Left ventricle myocardium inferior (tissue), 1 donor: Measurements from ENCODE around the gene ARFGEF2. TPM values are rescaled to one million over a fixed set of nuclear protein-coding genes. Genes with fewer than 3 reads are reported as not detected.
"Not testable (repeated sequence)": the region's sequence is repeated elsewhere in the genome, so short reads cannot be mapped to it uniquely, and the experiment has no call there.

Experiments used
- DNase-seq: peaks from one replicate; pipeline ENCODE4 v3.0.0-alpha.2; 2020
- H3K27ac ChIP-seq: fragments of 200-600 bp; replicated peaks from 2 replicates; pipeline ENCODE4 v1.8.0; 2021
- H3K27me3 ChIP-seq: fragments of 200-600 bp; 2 replicates; pipeline ENCODE4 v1.8.0; 2021; ENCODE audit warnings: low read depth
- H3K36me3 ChIP-seq: fragments of 200-600 bp; 2 replicates; pipeline ENCODE4 v1.8.0; 2021
- H3K4me1 ChIP-seq: fragments of 200-600 bp; 2 replicates; pipeline ENCODE4 v1.8.0; 2021
- H3K4me3 ChIP-seq: fragments of 200-600 bp; 2 replicates; pipeline ENCODE4 v1.8.0; 2021; ENCODE audit warnings: mild to moderate bottlenecking, moderate library complexity
- H3K9me3 ChIP-seq: fragments of 200-600 bp; replicated peaks from 2 replicates; pipeline ENCODE4 v1.8.0; 2021
- intact Hi-C: fragments of 100-400 bp; cut with micrococcal nuclease; formaldehyde crosslinking; loops from one replicate; pipeline ENCODE4 v1.11.0; 2022
- total RNA-seq: library from RNA; stranded (reverse); fragmentation: NEBNext Ultra II Directional; extraction: Animal tissue kit (Norgen Biotek cat#: 25700); gene quantifications from one replicate; pipeline ENCODE4 v1.2.1, GENCODE V29; 2021
- TF ChIP-seq, protein P1 (sequence below): fragments of 200-600 bp; IDR thresholded peaks from 2 replicates; pipeline ENCODE4 v1.8.0; 2021; ENCODE audit warnings: antibody characterized with exemption, mild to moderate bottlenecking, borderline replicate concordance
- donor health status: DM: no; HTN: yes; CAD: no; lungs with severe emphysema.

Gene ARFGEF2
- total RNA-seq, 1 donor from 2014 or later = 45.1 TPM

DNA sequence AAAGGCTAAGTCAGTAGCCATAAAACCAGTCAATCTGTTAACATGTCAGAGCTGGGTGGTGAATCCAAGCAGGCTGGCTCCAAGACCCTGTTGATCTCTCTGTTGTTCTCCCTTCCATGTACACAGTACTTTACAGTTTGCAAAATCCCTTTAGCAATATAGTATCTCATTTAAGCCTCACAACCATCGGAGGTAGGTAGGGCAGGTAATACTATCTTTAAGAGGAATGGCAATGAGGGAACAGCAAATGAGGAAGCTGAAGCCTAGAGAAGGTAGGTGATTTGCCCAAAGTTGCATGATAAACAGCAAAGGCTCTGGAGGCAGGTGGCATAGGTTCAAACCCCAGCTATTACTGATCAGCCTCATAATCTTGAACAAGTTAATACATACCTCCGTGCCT lies 34.7 kb upstream of the ARFGEF2 start:
- TF ChIP-seq, protein P1, sequence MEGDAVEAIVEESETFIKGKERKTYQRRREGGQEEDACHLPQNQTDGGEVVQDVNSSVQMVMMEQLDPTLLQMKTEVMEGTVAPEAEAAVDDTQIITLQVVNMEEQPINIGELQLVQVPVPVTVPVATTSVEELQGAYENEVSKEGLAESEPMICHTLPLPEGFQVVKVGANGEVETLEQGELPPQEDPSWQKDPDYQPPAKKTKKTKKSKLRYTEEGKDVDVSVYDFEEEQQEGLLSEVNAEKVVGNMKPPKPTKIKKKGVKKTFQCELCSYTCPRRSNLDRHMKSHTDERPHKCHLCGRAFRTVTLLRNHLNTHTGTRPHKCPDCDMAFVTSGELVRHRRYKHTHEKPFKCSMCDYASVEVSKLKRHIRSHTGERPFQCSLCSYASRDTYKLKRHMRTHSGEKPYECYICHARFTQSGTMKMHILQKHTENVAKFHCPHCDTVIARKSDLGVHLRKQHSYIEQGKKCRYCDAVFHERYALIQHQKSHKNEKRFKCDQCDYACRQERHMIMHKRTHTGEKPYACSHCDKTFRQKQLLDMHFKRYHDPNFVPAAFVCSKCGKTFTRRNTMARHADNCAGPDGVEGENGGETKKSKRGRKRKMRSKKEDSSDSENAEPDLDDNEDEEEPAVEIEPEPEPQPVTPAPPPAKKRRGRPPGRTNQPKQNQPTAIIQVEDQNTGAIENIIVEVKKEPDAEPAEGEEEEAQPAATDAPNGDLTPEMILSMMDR = no peak
- no peaks in the 10 kb centered on the region for H3K9me3 ChIP-seq
- H3K27me3 ChIP-seq = no peaks in the 10 kb centered on the region
- H3K36me3 ChIP-seq = no peaks in the 10 kb centered on the region
- no peaks in the 10 kb centered on the region for H3K4me1 ChIP-seq
- H3K4me3 ChIP-seq = no peak overlapping the region
- intact Hi-C loops = no loop called here
- DNase-seq = no peak
- H3K27ac ChIP-seq = no peak overlapping the region

DNA sequence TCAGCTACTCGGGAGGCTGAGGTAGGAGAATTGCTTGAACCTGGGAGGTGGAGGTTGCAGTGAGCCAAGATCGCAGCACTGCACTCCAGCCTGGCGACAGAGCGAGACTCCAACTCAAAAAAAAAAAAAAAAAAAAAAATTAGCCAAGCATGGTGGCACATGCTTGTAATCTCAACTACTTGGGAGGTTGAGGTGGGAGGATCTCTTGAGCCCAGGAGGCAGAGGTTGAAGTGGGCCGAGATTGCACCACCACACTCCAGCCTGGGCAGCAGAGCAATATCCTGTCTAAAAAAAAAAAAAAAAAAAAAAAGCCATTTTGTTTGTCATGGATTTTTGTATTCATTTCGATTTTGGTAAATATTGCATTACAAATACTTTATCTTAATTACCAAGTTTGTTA lies 33.0 kb upstream of the ARFGEF2 start:
- DNase-seq, H3K4me3 ChIP-seq, H3K4me1 ChIP-seq, H3K36me3 ChIP-seq, H3K27ac ChIP-seq, H3K9me3 ChIP-seq, intact Hi-C loops, H3K27me3 ChIP-seq: not testable (repeated sequence)

- Histone ChIP-seq H3K27me3 (no peaks in the 10 kb centered on the region), H3K4me1 (no peaks in the 10 kb centered on the region), H3K9me3 (peaks cover 16% of the 10 kb centered on the region), H3K27ac (no peak overlapping the region), H3K36me3 (no peaks in the 10 kb centered on the region), H3K4me3 (no peak overlapping the region)
- TF ChIP-seq, protein P1 = no peak
- DNase-seq = no peak
- intact Hi-C loops = no loop called here
Measured at GRCh38 chr20:48889140-48889790, 32.2 kb upstream of the ARFGEF2 start.

DNA sequence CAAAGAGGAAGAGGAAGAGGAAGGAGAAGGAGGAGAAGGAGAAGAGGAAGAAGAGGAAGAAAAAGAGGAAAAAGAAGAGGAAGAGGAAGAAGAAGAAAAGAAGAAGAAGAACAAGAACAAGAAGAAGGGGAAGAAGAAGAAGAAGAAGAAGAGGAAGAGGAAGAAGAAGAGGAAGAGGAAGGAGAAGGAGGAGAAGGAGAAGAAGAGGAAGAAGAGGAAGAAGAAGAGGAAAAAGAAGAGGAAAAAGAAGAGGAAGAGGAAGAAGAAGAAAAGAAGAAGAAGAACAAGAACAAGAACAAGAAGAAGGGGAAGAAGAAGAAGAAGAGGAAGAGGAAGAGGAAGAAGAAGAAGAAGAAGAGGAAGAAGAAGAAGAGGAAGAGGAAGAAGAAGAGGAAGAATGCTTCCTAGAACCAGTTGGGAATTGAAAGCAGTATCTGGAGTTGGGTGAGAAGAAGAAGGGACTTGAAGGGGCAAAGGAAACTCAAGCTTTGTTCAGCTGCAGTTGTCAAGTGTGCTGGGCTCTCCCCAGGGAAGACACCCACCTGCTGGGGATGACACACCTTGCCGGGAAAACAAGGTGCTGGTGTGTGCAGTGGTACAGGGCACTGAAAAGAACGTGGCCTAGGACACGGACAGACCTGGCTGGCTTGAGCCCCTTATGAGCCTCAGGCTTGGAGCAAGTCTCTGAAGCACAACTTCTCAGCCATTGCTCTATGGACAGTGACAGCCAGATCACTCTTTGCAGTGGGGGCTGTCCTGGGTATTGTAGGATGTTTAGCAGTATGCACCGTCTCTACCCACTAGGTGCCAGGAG lies 30.1 kb upstream of the ARFGEF2 start:
- Histone ChIP-seq H3K4me3 (no peak overlapping the region), H3K36me3 (no peaks in the 10 kb centered on the region), H3K27me3 (no peaks in the 10 kb centered on the region), H3K9me3 (peaks cover 20% of the 10 kb centered on the region), H3K27ac (no peak overlapping the region), H3K4me1 (no peaks in the 10 kb centered on the region)
- intact Hi-C loops = no loop called here
- TF ChIP-seq, protein P1 = no peak
- no peak for DNase-seq

DNA sequence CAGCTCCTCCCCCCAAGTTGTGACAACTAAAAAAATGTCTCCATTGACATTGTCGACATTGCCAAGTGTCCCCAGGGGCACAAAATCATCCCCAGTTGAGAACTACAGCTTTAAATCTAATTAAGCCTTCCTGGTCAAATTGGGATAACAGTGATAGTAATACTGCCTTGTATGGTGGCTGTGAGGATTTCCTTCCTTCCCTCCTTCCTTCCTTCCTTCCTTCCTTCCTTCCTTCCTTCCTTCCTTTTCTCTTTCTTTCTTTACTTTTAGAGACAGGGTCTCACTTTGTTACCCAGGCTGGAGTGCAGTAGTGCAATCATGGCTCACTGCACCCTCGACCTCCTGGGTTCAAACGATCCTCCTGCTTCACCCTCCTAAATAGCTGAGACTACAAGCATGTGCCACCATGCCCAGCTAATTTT lies 29.5 kb upstream of the ARFGEF2 start:
- H3K36me3 ChIP-seq = no peaks in the 10 kb centered on the region
- H3K9me3 ChIP-seq = peaks cover 20% of the 10 kb centered on the region
- no peak for DNase-seq
- TF ChIP-seq, protein P1 = no peak
- no peak overlapping the region for H3K4me3 ChIP-seq
- no peak overlapping the region for H3K27ac ChIP-seq
- no peaks in the 10 kb centered on the region for H3K4me1 ChIP-seq
- H3K27me3 ChIP-seq = no peaks in the 10 kb centered on the region
- intact Hi-C loops = no loop called here

GRCh38 chr20:48892891-48893290 lies 28.6 kb upstream of the ARFGEF2 start:
- Histone ChIP-seq H3K36me3 (no peaks in the 10 kb centered on the region), H3K4me1 (peaks cover 5% of the 10 kb centered on the region), H3K9me3 (peaks cover 20% of the 10 kb centered on the region), H3K27me3 (no peaks in the 10 kb centered on the region), H3K27ac (no peak overlapping the region), H3K4me3 (no peak overlapping the region)
- TF ChIP-seq, protein P1 = no peak
- intact Hi-C loops = no loop called here
- no peak for DNase-seq
